ENCODE data around the gene CCL14.
A peak's percentile ranks its signal among the peaks of the same experiment; 100 is the strongest.

The CCL14 gene

DNA sequence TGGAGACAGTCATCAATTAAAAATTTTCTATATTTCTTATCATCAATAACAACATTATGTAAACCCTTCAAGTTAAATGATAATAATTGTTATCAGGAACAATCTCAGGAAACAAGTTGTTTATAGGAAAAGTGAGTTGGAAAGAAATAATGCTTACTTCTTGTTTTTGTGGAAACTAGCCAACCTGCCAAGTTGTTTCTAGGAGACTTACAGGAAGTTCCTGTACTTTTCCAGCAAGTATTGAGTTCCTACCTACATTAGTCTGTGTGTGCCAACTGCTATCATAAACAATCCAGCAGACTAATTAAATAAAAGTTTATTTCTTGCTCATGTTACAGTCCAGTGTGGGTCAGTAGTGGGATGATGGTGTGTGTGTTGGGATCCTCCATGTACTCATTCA lies 1.6 kb upstream of the CCL14 start:
- DNase-seq (ENCODE audit: low spot score) = no peak

DNA sequence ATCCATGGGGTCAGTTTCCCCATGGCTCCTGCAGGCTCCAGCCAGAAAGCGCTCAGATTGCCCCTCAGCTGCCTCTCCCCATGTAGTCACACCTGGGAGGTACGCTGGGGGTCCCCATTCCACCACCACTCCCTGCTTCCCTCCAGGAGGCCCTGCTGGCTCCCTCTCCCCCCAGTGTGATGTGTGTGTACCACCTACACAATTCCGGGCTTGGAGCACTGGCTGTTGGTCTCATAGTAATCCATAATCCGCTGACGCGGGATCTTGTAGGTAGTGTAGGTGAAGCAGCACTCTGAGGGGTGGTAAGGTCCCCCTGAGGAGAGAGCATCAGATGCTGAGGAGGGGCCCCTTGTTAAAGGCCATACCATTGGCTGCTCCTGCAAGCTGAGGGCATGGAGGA lies 2.4 kb downstream of the CCL14 start:
- DNase-seq (ENCODE audit: low spot score) = no peak

DNA sequence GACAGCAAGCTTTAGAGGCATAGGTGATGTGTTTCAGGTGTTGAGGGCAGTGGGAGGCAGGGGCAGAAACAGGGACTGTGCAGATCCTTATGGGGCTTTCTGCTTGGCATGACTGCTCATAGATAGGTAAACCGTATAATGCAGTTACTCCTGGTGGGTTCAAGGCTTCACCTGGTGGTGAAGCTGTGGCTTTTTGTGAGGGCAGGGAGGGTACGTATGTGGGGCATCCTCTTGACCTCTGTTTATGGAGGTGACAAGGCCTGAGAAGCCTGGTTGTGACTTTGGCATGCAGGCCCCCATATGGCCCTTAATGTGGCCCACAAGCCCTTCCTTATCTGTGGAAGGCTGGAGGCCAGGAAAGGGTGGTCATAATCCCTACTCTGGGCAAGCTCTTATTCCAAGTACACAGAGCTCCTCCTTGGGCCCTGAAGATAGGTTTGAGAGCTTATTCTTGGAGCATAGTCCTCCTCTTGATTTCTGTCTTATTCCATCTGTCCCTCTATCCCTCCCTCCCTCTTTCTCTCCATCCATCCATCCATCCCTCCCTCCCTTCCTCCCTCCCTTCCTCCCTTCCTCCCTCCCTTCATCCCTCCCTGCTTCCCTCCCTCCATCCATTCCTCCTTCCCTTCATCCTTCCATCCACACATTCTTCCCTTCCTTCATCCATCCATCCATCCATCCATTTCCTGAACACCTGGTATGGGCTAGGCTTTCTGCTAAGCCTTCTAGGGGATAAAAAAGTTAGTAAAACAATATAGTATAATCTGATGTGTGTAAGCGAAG lies 3.9 kb downstream of the CCL14 start:
- no peak for DNase-seq (ENCODE audit: low spot score)

GRCh38 chr17:35981908-35982330 lies 4.6 kb downstream of the CCL14 start:
- DNase-seq (ENCODE audit: low spot score) = no peak

DNA sequence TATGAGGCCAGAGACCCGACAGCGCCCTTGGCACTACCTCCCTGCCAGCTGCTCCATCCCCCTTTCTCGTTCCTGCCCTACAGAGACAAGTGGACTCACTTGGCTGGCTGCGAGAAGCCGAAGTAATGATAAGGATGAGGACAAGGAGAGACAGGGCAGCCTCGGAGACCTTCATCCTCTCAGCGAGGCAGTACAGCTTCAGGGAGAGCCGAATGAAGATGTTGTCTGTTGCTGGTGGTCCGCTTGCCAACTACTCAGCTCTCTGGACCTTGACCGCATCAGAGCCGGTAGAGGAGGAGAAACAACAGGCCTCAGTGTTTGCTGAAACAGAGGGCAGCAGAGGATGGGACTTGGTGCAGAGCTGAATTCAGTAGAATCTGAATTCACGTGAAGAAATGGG lies 5.3 kb downstream of the CCL14 start, which contains the start of gene CCL16:
TSS of gene CCL16 (minus strand) at position 252 of the 400 bp plus-strand sequence. CDS start at position 175, 77 bp downstream.
- DNase-seq (ENCODE audit: low spot score) = no peak

DNA sequence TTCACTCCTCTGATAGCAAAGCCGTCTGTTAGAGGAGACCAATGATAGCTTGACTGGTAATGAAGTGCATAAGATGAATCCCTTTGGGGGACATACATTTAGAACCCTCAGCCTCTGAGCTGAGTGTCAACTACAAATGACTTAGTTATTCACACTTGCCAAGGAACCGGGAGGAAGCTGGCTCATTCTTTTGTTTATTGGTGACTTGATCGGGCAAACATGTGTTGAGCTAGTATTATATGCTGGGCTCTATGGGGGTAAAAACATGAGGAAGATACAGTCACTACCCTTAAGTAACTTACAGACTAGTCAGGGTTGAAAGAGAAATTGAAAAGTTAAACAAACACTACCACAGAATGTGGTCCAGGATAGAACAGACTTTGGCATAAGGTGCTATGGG lies 8.2 kb downstream of the CCL14 start:
- DNase-seq (ENCODE audit: low spot score) = no peak

- DNase-seq (ENCODE audit: low spot score) = no peak
Measured at GRCh38 chr17:35977509-35977908, 9.0 kb downstream of the CCL14 start.

- DNase-seq (ENCODE audit: low spot score) = no peak
Measured at GRCh38 chr17:35973333-35974260, 12.9 kb downstream of the CCL14 start.

DNA sequence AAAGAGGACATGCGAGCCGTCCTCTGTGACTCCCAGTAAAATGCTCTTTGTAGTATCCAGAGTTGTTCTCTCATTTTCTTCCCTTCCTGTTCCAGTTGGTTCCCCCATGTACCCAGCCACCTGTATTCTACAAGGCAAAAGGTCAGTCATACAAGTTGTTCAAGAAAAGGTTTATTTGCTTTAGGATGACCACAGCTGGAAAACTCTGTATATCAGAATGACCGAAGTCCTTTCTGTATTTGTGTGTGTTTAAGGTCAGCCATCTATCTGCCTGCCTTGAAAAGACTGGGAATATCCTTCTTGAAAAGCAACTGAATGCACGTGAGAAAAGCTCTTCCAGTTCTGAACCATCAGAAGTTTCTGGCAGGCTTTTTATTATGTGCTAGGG lies 13.6 kb downstream of the CCL14 start:
- no peak for DNase-seq (ENCODE audit: low spot score)

DNA sequence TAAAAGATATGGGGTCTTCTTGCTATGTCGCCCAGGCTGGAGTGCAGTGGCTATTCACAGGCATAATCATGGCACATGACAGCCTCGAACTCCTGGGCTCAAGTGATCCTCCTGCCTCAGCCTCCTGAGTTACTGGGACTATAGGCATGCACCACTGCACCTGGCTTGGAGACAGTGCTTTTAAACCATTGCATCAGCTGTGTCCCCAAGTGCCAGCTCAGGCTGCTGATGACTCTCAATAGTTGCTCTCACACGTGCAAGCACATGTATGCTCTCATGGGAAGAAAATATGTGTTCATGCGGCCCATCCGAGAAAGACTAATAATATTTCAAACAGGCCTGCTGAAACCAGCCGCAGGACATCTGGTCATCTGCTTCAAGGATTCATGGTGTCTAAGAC lies 14.0 kb downstream of the CCL14 start:
- DNase-seq (ENCODE audit: low spot score) = no peak

DNA sequence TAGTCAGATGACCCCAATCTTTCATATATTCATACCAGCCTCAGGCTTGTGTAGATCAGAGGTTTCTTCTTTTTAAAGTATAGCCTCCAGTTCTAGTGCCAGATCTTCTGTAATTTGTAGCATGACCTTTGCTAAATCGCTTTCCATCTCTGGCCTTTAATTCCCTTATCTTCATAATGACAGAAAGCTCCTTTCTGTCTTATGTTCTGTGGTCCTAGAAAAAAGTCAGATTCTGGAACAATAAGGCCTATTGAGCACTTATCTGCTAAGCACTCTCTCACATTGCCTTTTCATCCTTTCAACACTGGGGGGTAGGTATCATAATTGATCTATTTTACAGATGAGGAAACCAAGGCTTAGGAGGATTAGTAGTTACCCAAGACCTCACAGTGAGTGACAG lies 14.5 kb downstream of the CCL14 start:
- no peak for DNase-seq (ENCODE audit: low spot score)

DNA sequence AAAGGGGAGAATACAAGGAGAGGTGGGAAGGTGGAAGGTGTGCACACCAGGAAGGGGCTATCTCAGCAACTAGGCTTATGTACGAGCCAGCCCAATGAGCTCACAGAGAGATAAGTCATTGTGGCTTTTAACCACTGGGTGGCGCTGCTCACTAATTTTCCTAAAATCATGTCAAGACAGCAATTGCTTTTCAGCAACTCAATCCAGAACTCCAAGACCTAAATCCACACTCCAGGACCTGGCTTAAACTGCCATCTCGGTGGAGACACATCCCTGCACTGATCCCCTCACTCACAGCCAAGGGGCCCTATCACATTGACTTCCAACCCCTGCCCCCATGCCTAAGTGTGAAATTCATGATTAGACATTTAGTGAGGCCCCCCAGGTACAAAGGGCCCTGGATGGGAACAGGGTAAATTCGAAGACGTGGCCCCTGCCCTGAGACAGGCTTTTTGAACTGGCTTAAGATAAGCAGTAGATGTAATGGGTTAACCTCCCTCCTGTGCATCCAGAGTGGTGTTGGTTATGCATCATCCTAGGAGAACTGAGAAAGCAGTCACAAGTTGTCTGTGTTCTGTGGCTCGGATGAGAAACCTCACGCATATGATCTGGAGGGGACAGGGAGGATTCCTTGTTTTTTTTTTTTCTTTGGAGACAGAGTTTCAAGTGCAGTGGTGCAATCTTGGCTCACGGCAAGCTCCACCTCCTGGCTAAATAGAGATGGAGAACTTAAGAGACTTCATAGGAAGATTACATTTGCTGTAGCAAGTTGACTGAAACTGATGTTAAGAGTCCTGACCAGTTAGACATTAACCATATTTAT lies 16.8 kb downstream of the CCL14 start:
- peak; percentile 85 for DNase-seq (ENCODE audit: low spot score)

DNA sequence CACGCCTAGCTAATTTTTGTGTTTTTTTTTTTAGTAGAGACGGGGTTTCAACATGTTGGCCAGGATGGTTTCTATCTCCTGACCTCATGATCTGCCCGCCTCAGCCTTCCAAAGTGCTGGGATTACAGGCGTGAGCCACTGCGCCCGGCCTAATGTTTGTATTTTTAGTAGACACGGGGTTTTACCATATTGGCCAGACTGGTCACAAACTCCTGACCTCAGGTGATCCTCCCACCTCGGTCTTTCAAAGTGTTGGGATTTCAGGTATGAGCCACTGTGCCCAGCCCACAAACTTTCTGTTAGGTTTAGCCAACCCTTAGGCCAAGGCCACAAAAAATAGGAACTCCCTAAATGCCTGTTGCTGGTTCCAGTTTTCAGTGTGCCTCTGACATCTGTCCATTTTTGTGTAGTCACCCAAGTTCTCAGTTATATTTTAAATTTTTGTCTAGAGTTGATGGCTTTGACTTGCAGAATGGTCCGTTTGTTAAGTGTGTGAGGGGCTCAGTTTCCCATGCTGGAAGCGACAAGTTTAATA lies 17.9 kb downstream of the CCL14 start:
- no peak for DNase-seq (ENCODE audit: low spot score)

GRCh38 chr17:35965272-35965671 lies 21.3 kb downstream of the CCL14 start:
- DNase-seq (ENCODE audit: low spot score) = peak; percentile 30

DNA sequence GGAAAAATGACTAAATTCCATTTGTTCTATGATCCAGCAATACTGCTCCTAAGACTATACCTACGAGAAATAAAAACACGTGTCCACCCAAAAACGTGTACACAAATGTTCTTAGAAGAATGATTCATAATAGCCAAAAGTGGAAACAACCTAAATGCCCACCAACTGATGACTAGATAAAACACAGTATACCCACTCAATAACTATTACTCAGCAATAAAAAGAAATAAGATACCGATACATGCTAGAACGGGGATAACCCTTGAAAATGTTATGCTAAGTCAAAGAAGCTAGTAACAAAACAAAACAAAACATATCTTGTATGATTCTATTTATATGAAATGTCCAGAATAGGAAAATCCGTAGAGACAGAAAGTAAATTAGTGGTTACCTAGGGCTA lies 22.9 kb downstream of the CCL14 start:
- no peak for DNase-seq (ENCODE audit: low spot score)

DNA sequence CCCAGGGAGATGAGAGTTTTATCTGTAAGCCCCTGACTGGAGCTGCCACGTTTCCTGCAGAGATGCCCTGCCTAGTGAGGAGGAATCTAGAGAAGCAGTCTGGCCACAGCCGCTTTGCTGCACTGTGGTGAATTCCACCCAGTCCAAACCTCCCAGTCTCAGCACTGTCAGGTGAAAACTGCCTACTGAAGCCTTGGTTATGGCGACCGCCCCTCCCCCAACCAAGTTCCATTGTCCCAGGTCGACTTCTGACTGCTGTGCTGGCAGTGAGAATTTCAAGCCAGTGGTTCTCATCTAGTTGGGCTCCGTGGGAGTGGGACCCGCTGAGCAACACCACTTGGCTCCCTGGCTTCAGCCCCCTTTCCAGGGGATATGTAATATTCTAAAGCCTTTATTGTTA lies 32.8 kb downstream of the CCL14 start:
- DNase-seq (ENCODE audit: low spot score) = no peak

GRCh38 chr17:35949401-35949800 lies 37.1 kb downstream of the CCL14 start:
- DNase-seq (ENCODE audit: low spot score) = no peak

GRCh38 chr17:35948092-35948491 lies 38.4 kb downstream of the CCL14 start:
- no peak for DNase-seq (ENCODE audit: low spot score)

GRCh38 chr17:35947156-35947585 lies 39.4 kb downstream of the CCL14 start:
- peak; percentile 57 for DNase-seq (ENCODE audit: low spot score)

- no peak for DNase-seq (ENCODE audit: low spot score)
Measured at GRCh38 chr17:35944151-35944550, 42.4 kb downstream of the CCL14 start.

GRCh38 chr17:35943537-35943936 lies 43.0 kb downstream of the CCL14 start, which contains the start of gene LYZL6:
TSS of gene LYZL6 (minus strand) at chr17:35943713. CDS start at chr17:35939356, 4,357 bp downstream.
- DNase-seq (ENCODE audit: low spot score) = no peak
